ENCODE results near the gene DNAH9.

The DNAH9 gene

GRCh38 chr17:11561281-11561680 is 37.0 kb upstream of the DNAH9 start:
- H3K4me1 ChIP-seq (ENCODE audit: control insufficient read depth, insufficient read depth, low read length, poor library complexity, severe bottlenecking), result no peaks in the 10 kb centered on the region
- H3K4me3 ChIP-seq (ENCODE audit: insufficient read depth, low read depth, low read length, poor library complexity, severe bottlenecking), result no peak overlapping the region
- no peaks in the 10 kb centered on the region for H3K9me3 ChIP-seq (ENCODE audit: control insufficient read depth, low read length)
- no peak for DNase-seq
- no peaks in the 10 kb centered on the region for H3K36me3 ChIP-seq (ENCODE audit: control insufficient read depth, insufficient read depth, low read length)
- no peak overlapping the region for H3K27ac ChIP-seq (ENCODE audit: insufficient read depth, low read length, poor library complexity, severe bottlenecking)
- H3K27me3 ChIP-seq (replicated peaks; ENCODE audit: control insufficient read depth, insufficient read depth, low read length, poor library complexity, severe bottlenecking), result no peaks in the 10 kb centered on the region

GRCh38 chr17:11561702-11562101 is 36.6 kb upstream of the DNAH9 start:
- H3K9me3 ChIP-seq (ENCODE audit: control insufficient read depth, low read length), result no peaks in the 10 kb centered on the region

GRCh38 chr17:11564589-11565380 is 33.5 kb upstream of the DNAH9 start:
- no peaks in the 10 kb centered on the region for H3K27me3 ChIP-seq (replicated peaks; ENCODE audit: control insufficient read depth, insufficient read depth, low read length, poor library complexity, severe bottlenecking)
- H3K4me3 ChIP-seq (ENCODE audit: insufficient read depth, low read depth, low read length, poor library complexity, severe bottlenecking), result no peak overlapping the region
- no peaks in the 10 kb centered on the region for H3K4me1 ChIP-seq (ENCODE audit: control insufficient read depth, insufficient read depth, low read length, poor library complexity, severe bottlenecking)
- no peaks in the 10 kb centered on the region for H3K9me3 ChIP-seq (ENCODE audit: control insufficient read depth, low read length)
- no peak overlapping the region for H3K27ac ChIP-seq (ENCODE audit: insufficient read depth, low read length, poor library complexity, severe bottlenecking)
- DNase-seq, result no peak
- no peaks in the 10 kb centered on the region for H3K36me3 ChIP-seq (ENCODE audit: control insufficient read depth, insufficient read depth, low read length)

More at GRCh38 chr17:11561702-11562101, 36.6 kb upstream of the DNAH9 start:
- Histone ChIP-seq H3K4me3 (ENCODE audit: insufficient read depth, low read depth, low read length, poor library complexity, severe bottlenecking) (no peak overlapping the region), H3K4me1 (ENCODE audit: control insufficient read depth, insufficient read depth, low read length, poor library complexity, severe bottlenecking) (no peaks in the 10 kb centered on the region), H3K27me3 (replicated peaks; ENCODE audit: control insufficient read depth, insufficient read depth, low read length, poor library complexity, severe bottlenecking) (no peaks in the 10 kb centered on the region), H3K27ac (ENCODE audit: insufficient read depth, low read length, poor library complexity, severe bottlenecking) (no peak overlapping the region), H3K36me3 (ENCODE audit: control insufficient read depth, insufficient read depth, low read length) (no peaks in the 10 kb centered on the region)
- no peak for DNase-seq

- DNase-seq, result no peak
- Histone ChIP-seq H3K4me3 (ENCODE audit: insufficient read depth, low read depth, low read length, poor library complexity, severe bottlenecking) (no peak overlapping the region), H3K27me3 (replicated peaks; ENCODE audit: control insufficient read depth, insufficient read depth, low read length, poor library complexity, severe bottlenecking) (no peaks in the 10 kb centered on the region), H3K36me3 (ENCODE audit: control insufficient read depth, insufficient read depth, low read length) (no peaks in the 10 kb centered on the region), H3K4me1 (ENCODE audit: control insufficient read depth, insufficient read depth, low read length, poor library complexity, severe bottlenecking) (no peaks in the 10 kb centered on the region), H3K9me3 (ENCODE audit: control insufficient read depth, low read length) (no peaks in the 10 kb centered on the region), H3K27ac (ENCODE audit: insufficient read depth, low read length, poor library complexity, severe bottlenecking) (no peak overlapping the region)
Measured at GRCh38 chr17:11565591-11565990, 32.7 kb upstream of the DNAH9 start.

GRCh38 chr17:11578998-11579397 is 19.3 kb upstream of the DNAH9 start:
- Histone ChIP-seq H3K36me3 (ENCODE audit: control insufficient read depth, insufficient read depth, low read length) (no peaks in the 10 kb centered on the region), H3K4me1 (ENCODE audit: control insufficient read depth, insufficient read depth, low read length, poor library complexity, severe bottlenecking) (no peaks in the 10 kb centered on the region), H3K9me3 (ENCODE audit: control insufficient read depth, low read length) (no peaks in the 10 kb centered on the region), H3K27me3 (replicated peaks; ENCODE audit: control insufficient read depth, insufficient read depth, low read length, poor library complexity, severe bottlenecking) (no peaks in the 10 kb centered on the region), H3K27ac (ENCODE audit: insufficient read depth, low read length, poor library complexity, severe bottlenecking) (no peak overlapping the region), H3K4me3 (ENCODE audit: insufficient read depth, low read depth, low read length, poor library complexity, severe bottlenecking) (no peak overlapping the region)
- no peak for DNase-seq

- Histone ChIP-seq H3K4me3 (ENCODE audit: insufficient read depth, low read depth, low read length, poor library complexity, severe bottlenecking) (no peak overlapping the region), H3K36me3 (ENCODE audit: control insufficient read depth, insufficient read depth, low read length) (no peaks in the 10 kb centered on the region), H3K9me3 (ENCODE audit: control insufficient read depth, low read length) (no peaks in the 10 kb centered on the region), H3K4me1 (ENCODE audit: control insufficient read depth, insufficient read depth, low read length, poor library complexity, severe bottlenecking) (no peaks in the 10 kb centered on the region), H3K27me3 (replicated peaks; ENCODE audit: control insufficient read depth, insufficient read depth, low read length, poor library complexity, severe bottlenecking) (no peaks in the 10 kb centered on the region), H3K27ac (ENCODE audit: insufficient read depth, low read length, poor library complexity, severe bottlenecking) (no peak overlapping the region)
- DNase-seq, result no peak
Measured at GRCh38 chr17:11580677-11581076, 17.6 kb upstream of the DNAH9 start.

- DNase-seq, result no peak
- no peaks in the 10 kb centered on the region for H3K36me3 ChIP-seq (ENCODE audit: control insufficient read depth, insufficient read depth, low read length)
- no peaks in the 10 kb centered on the region for H3K4me1 ChIP-seq (ENCODE audit: control insufficient read depth, insufficient read depth, low read length, poor library complexity, severe bottlenecking)
- H3K27me3 ChIP-seq (replicated peaks; ENCODE audit: control insufficient read depth, insufficient read depth, low read length, poor library complexity, severe bottlenecking), result no peaks in the 10 kb centered on the region
- no peak overlapping the region for H3K27ac ChIP-seq (ENCODE audit: insufficient read depth, low read length, poor library complexity, severe bottlenecking)
- H3K4me3 ChIP-seq (ENCODE audit: insufficient read depth, low read depth, low read length, poor library complexity, severe bottlenecking), result no peak overlapping the region
- no peaks in the 10 kb centered on the region for H3K9me3 ChIP-seq (ENCODE audit: control insufficient read depth, low read length)
Measured at GRCh38 chr17:11582217-11582616, 16.1 kb upstream of the DNAH9 start.

- no peak overlapping the region for H3K27ac ChIP-seq (ENCODE audit: insufficient read depth, low read length, poor library complexity, severe bottlenecking)
- no peaks in the 10 kb centered on the region for H3K27me3 ChIP-seq (replicated peaks; ENCODE audit: control insufficient read depth, insufficient read depth, low read length, poor library complexity, severe bottlenecking)
- H3K36me3 ChIP-seq (ENCODE audit: control insufficient read depth, insufficient read depth, low read length), result no peaks in the 10 kb centered on the region
- no peaks in the 10 kb centered on the region for H3K9me3 ChIP-seq (ENCODE audit: control insufficient read depth, low read length)
- H3K4me3 ChIP-seq (ENCODE audit: insufficient read depth, low read depth, low read length, poor library complexity, severe bottlenecking), result no peak overlapping the region
- DNase-seq, result no peak
- no peaks in the 10 kb centered on the region for H3K4me1 ChIP-seq (ENCODE audit: control insufficient read depth, insufficient read depth, low read length, poor library complexity, severe bottlenecking)
Measured at GRCh38 chr17:11583306-11583992, 14.8 kb upstream of the DNAH9 start.

- no peak for DNase-seq
- Histone ChIP-seq H3K4me3 (ENCODE audit: insufficient read depth, low read depth, low read length, poor library complexity, severe bottlenecking) (no peak overlapping the region), H3K27ac (ENCODE audit: insufficient read depth, low read length, poor library complexity, severe bottlenecking) (no peak overlapping the region), H3K36me3 (ENCODE audit: control insufficient read depth, insufficient read depth, low read length) (no peaks in the 10 kb centered on the region), H3K4me1 (ENCODE audit: control insufficient read depth, insufficient read depth, low read length, poor library complexity, severe bottlenecking) (no peaks in the 10 kb centered on the region), H3K9me3 (ENCODE audit: control insufficient read depth, low read length) (no peaks in the 10 kb centered on the region), H3K27me3 (replicated peaks; ENCODE audit: control insufficient read depth, insufficient read depth, low read length, poor library complexity, severe bottlenecking) (no peaks in the 10 kb centered on the region)
Measured at GRCh38 chr17:11589716-11590115, 8.6 kb upstream of the DNAH9 start.

GRCh38 chr17:11601661-11602060 is 3.4 kb downstream of the DNAH9 start:
- Histone ChIP-seq H3K4me3 (ENCODE audit: insufficient read depth, low read depth, low read length, poor library complexity, severe bottlenecking) (no peak overlapping the region), H3K27ac (ENCODE audit: insufficient read depth, low read length, poor library complexity, severe bottlenecking) (no peak overlapping the region), H3K36me3 (ENCODE audit: control insufficient read depth, insufficient read depth, low read length) (no peaks in the 10 kb centered on the region), H3K4me1 (ENCODE audit: control insufficient read depth, insufficient read depth, low read length, poor library complexity, severe bottlenecking) (no peaks in the 10 kb centered on the region), H3K27me3 (replicated peaks; ENCODE audit: control insufficient read depth, insufficient read depth, low read length, poor library complexity, severe bottlenecking) (no peaks in the 10 kb centered on the region), H3K9me3 (ENCODE audit: control insufficient read depth, low read length) (no peaks in the 10 kb centered on the region)
- no peak for DNase-seq
